ENCODE results near the gene NAA35. TPM values are rescaled to one million over a fixed set of nuclear protein-coding genes. Genes with fewer than 3 reads are reported as not detected.

The NAA35 gene
- total RNA-seq = 10 to 100 TPM; 29.7 to 37.4 (median 31.0) TPM
- long read RNA-seq, donor 1, transcript NAA35-201 (23 exons, 2,649 nt) = major isoform, 5 of 32 reads
- long read RNA-seq, donor 1, partial matches to known transcripts = 10 of 32 reads
- long read RNA-seq, donor 1, other reads (novel, unspliced or antisense) = 17 of 32 reads
- long read RNA-seq, donor 2, partial matches to known transcripts = 8 of 18 reads
- long read RNA-seq, donor 2, other reads (novel, unspliced or antisense) = 10 of 18 reads

GRCh38 chr9:85940832-85941621, at the start of gene NAA35:
NAA35 (plus strand) TSS chr9:85941146; CDS start chr9:85942160, 1,014 bp downstream.
- no peaks in the 10 kb centered on the region for H3K9me3 ChIP-seq
- DNase-seq = peak; percentile 98 to 99 (median 99)
- H3K4me1 ChIP-seq (ENCODE audit: low read depth) = peaks cover 16% of the 10 kb centered on the region
- peak; percentile 9 for TF ChIP-seq CTCF (IDR thresholded peaks at IDR 0.05)
- peak; percentile 94 for ATAC-seq
- H3K36me3 ChIP-seq (ENCODE audit: low read depth) = no peaks in the 10 kb centered on the region
- intact Hi-C loops (cut with DNase I, micrococcal nuclease) = no loop called here
- peak within 1 kb of the TSS; percentile 98 for H3K4me3 ChIP-seq

- Histone ChIP-seq H3K36me3 (ENCODE audit: low read depth) (no peaks in the 10 kb centered on the region), H3K9me3 (no peaks in the 10 kb centered on the region), H3K4me3 (no peak overlapping the region), H3K4me1 (ENCODE audit: low read depth) (no peaks in the 10 kb centered on the region)
- ATAC-seq = no peak
- no peak for DNase-seq
- intact Hi-C loops (cut with DNase I, micrococcal nuclease) = no loop called here
- TF ChIP-seq CTCF (IDR thresholded peaks at IDR 0.05) = no peak
Measured at GRCh38 chr9:85892401-85892800, 48.5 kb upstream of the NAA35 start.

GRCh38 chr9:85895685-85896084, 45.3 kb upstream of the NAA35 start:
- no peak for DNase-seq
- Histone ChIP-seq H3K4me3 (no peak overlapping the region), H3K9me3 (no peaks in the 10 kb centered on the region), H3K36me3 (ENCODE audit: low read depth) (no peaks in the 10 kb centered on the region), H3K4me1 (ENCODE audit: low read depth) (no peaks in the 10 kb centered on the region)
- intact Hi-C loops (cut with DNase I, micrococcal nuclease) = no loop called here
- no peak for TF ChIP-seq CTCF (IDR thresholded peaks at IDR 0.05)
- ATAC-seq = no peak

GRCh38 chr9:85897848-85898247, 43.1 kb upstream of the NAA35 start:
- Histone ChIP-seq H3K4me3 (no peak overlapping the region), H3K36me3 (ENCODE audit: low read depth) (no peaks in the 10 kb centered on the region), H3K9me3 (no peaks in the 10 kb centered on the region), H3K4me1 (ENCODE audit: low read depth) (no peaks in the 10 kb centered on the region)
- ATAC-seq (no peak), DNase-seq (no peak)
- intact Hi-C loops (cut with DNase I, micrococcal nuclease) = no loop called here
- no peak for TF ChIP-seq CTCF (IDR thresholded peaks at IDR 0.05)

GRCh38 chr9:85898332-85898731, 42.6 kb upstream of the NAA35 start:
- intact Hi-C loops (cut with DNase I, micrococcal nuclease) = no loop called here
- DNase-seq = no peak
- no peak overlapping the region for H3K4me3 ChIP-seq
- no peak for ATAC-seq
- no peaks in the 10 kb centered on the region for H3K36me3 ChIP-seq (ENCODE audit: low read depth)
- H3K4me1 ChIP-seq (ENCODE audit: low read depth) = no peaks in the 10 kb centered on the region
- no peaks in the 10 kb centered on the region for H3K9me3 ChIP-seq
- TF ChIP-seq CTCF (IDR thresholded peaks at IDR 0.05) = no peak

Data from mucosa of descending colon (tissue), 3 donors.